ENCODE measurements around the gene TRIM69.
"Not testable (repeated sequence)": the region's sequence is repeated elsewhere in the genome, so short reads cannot be mapped to it uniquely, and the experiment has no call there.

The TRIM69 gene

GRCh38 chr15:44736181-44736765 lies at the start of gene TRIM69:
Gene TRIM69, plus strand, starts transcription at chr15:44736528. Its CDS starts 177 bp downstream, at chr15:44736705.
- no peak for DNase-seq (ENCODE audit: low spot score)

GRCh38 chr15:44689318-44689717 lies 47.0 kb upstream of the TRIM69 start:
- not testable (repeated sequence) for DNase-seq (ENCODE audit: low spot score)

- DNase-seq (ENCODE audit: low spot score): not testable (repeated sequence)
Measured at GRCh38 chr15:44690245-44690644, 46.1 kb upstream of the TRIM69 start.

GRCh38 chr15:44692659-44693058 lies 43.7 kb upstream of the TRIM69 start:
- no peak for DNase-seq (ENCODE audit: low spot score)

GRCh38 chr15:44694416-44694815 lies 41.9 kb upstream of the TRIM69 start:
- DNase-seq (ENCODE audit: low spot score): no peak

GRCh38 chr15:44695294-44695693 lies 41.0 kb upstream of the TRIM69 start:
- no peak for DNase-seq (ENCODE audit: low spot score)

- no peak for DNase-seq (ENCODE audit: low spot score)
Measured at GRCh38 chr15:44697014-44697413, 39.3 kb upstream of the TRIM69 start.

- no peak for DNase-seq (ENCODE audit: low spot score)
Measured at GRCh38 chr15:44698641-44699040, 37.7 kb upstream of the TRIM69 start.

GRCh38 chr15:44700676-44701075 lies 35.7 kb upstream of the TRIM69 start:
- DNase-seq (ENCODE audit: low spot score): not testable (repeated sequence)

GRCh38 chr15:44705986-44706385 lies 30.3 kb upstream of the TRIM69 start:
- DNase-seq (ENCODE audit: low spot score): no peak

- DNase-seq (ENCODE audit: low spot score): no peak
Measured at GRCh38 chr15:44706401-44706800, 29.9 kb upstream of the TRIM69 start.

GRCh38 chr15:44706946-44707636 lies 29.2 kb upstream of the TRIM69 start:
- DNase-seq (ENCODE audit: low spot score): peak; percentile 64

GRCh38 chr15:44710236-44711095 lies 25.9 kb upstream of the TRIM69 start:
- no peak for DNase-seq (ENCODE audit: low spot score)

GRCh38 chr15:44711096-44711742 lies 25.1 kb upstream of the TRIM69 start, which contains the start of the genes B2M and PATL2:
Gene B2M, plus strand, starts transcription at chr15:44711517. Its CDS starts 30 bp downstream, at chr15:44711547.
Gene PATL2, minus strand, starts transcription at chr15:44711323. Its CDS starts 34,833 bp downstream, at chr15:44676490.
- peak; percentile 91 for DNase-seq (ENCODE audit: low spot score)

GRCh38 chr15:44711743-44712345 lies 24.5 kb upstream of the TRIM69 start:
- DNase-seq (ENCODE audit: low spot score): no peak

GRCh38 chr15:44712346-44713005 lies 23.9 kb upstream of the TRIM69 start:
- peak; percentile 76 for DNase-seq (ENCODE audit: low spot score)

GRCh38 chr15:44713006-44713966 lies 23.0 kb upstream of the TRIM69 start:
- no peak for DNase-seq (ENCODE audit: low spot score)

GRCh38 chr15:44715142-44715796 lies 21.1 kb upstream of the TRIM69 start:
- no peak for DNase-seq (ENCODE audit: low spot score)

GRCh38 chr15:44715797-44716334 lies 20.5 kb upstream of the TRIM69 start:
- DNase-seq (ENCODE audit: low spot score): no peak

Measured in LoVo (cell line).